Left lung (tissue), 10 donors: ENCODE results near the gene PAK2. TPM values are rescaled to one million over a fixed set of nuclear protein-coding genes. Genes with fewer than 3 reads are reported as not detected.

ENCODE experiments used
- ATAC-seq: fragments of 200-7000 bp; cut with Tn5 transposase; one replicate; pipeline ENCODE4 v1.9.1; 2020; ENCODE audit warnings: moderate library complexity
- DNase-seq, 4 donors: peaks; one replicate each; pipeline ENCODE4 v3.0.0-alpha.2; 2013 to 2020
- H3K27ac ChIP-seq, 2 donors: fragments of 200-600 bp; sonication (generic) in 1 of 2; one replicate each; pipeline versions ENCODE4 v1.5.0 to v1.8.0; 2020 to 2021
- H3K27me3 ChIP-seq, 2 donors: fragments of 200-600 bp; sonication (generic) in 1 of 2; one replicate each; pipeline versions ENCODE4 v1.5.0 to v1.8.0; 2020 to 2021
- H3K36me3 ChIP-seq, 2 donors: fragments of 200-600 bp; sonication (generic) in 1 of 2; one replicate each; pipeline versions ENCODE4 v1.5.0 to v1.8.0; 2020 to 2021
- H3K4me1 ChIP-seq, 2 donors: fragments of 200-600 bp; one replicate each; pipeline ENCODE4 v1.8.0; 2021
- H3K4me3 ChIP-seq, 2 donors: fragments of 200-600 bp; sonication (generic) in 1 of 2; one replicate each; pipeline versions ENCODE4 v1.5.0 to v1.8.0; 2020 to 2021; ENCODE audit warnings: mild to moderate bottlenecking in 1 of 2
- H3K9me3 ChIP-seq, 2 donors: fragments of 200-600 bp; sonication (generic) in 1 of 2; one replicate each; pipeline versions ENCODE4 v1.5.0 to v1.8.0; 2020 to 2021
- CTCF ChIP-seq, 2 donors: fragments of 200-600 bp; sonication (generic) in 1 of 2; IDR thresholded peaks; one replicate each; pipeline versions ENCODE4 v1.5.0 to v1.8.0; 2021; ENCODE audit warnings: antibody characterized with exemption in 2 of 2
- intact Hi-C, 2 donors: fragments of 100-400 bp; cut with DNase I; formaldehyde crosslinking; loops; one replicate each; pipeline versions ENCODE4 v1.11.2 to v1.14.2; 2022
- polyA plus RNA-seq, 6 donors: library from polyadenylated mRNA; unstranded; fragments of 120-200 nt; gene quantifications; one replicate each; pipeline ENCODE4 v1.2.1, GENCODE V29; 2013; ENCODE audit not compliant: insufficient read length in 6 of 6
- total RNA-seq, 2 donors: library from RNA; stranded (reverse); fragmentation: NEBNext Ultra II Directional; extraction: Animal tissue kit (Norgen Biotek cat#: 25700); gene quantifications; one replicate each; pipeline ENCODE4 v1.2.1, GENCODE V29; 2021
- donor health status: DM: no; HTN: yes; CAD: no.
- donor health status: DM: no; HTN: no; CAD: no.

The PAK2 gene
- total and polyA plus RNA-seq, 8 donors = 62.8 to 87.1 (median 76.9) TPM

- Histone ChIP-seq H3K36me3 (peaks cover 0 to 19% of the 10 kb centered on the region in 2 donors), H3K4me3 (no peak overlapping the region), H3K9me3 (peaks cover 0 to 18% of the 10 kb centered on the region in 2 donors), H3K27ac (no peak overlapping the region), H3K27me3 (no peaks in the 10 kb centered on the region), H3K4me1 (peaks cover 0 to 32% of the 10 kb centered on the region in 2 donors)
- TF ChIP-seq CTCF (IDR thresholded peaks at IDR 0.05) = no peak
- ATAC-seq (peak; percentile 32), DNase-seq (no peak)
- intact Hi-C loops = no loop called here
These were observed 18.5 kb downstream of the PAK2 start for GRCh38 chr3:196757876-196758739.

- Histone ChIP-seq H3K36me3 (peaks cover 0 to 7% of the 10 kb centered on the region in 2 donors), H3K4me3 (no peak overlapping the region), H3K9me3 (no peaks in the 10 kb centered on the region), H3K4me1 (peaks cover 0 to 1% of the 10 kb centered on the region in 2 donors), H3K27me3 (no peaks in the 10 kb centered on the region), H3K27ac (no peak overlapping the region)
- intact Hi-C loops = no loop called here
- DNase-seq (no peak), ATAC-seq (no peak)
- no peak for TF ChIP-seq CTCF (IDR thresholded peaks at IDR 0.05)
These were observed 23.5 kb downstream of the PAK2 start for GRCh38 chr3:196763179-196763578.

GRCh38 chr3:196765454-196765853 is 25.8 kb downstream of the PAK2 start:
- intact Hi-C loops = no loop called here
- DNase-seq (no peak), ATAC-seq (no peak)
- H3K4me3 ChIP-seq = no peak overlapping the region
- no peak for TF ChIP-seq CTCF (IDR thresholded peaks at IDR 0.05)
- peaks cover 0 to 14% of the 10 kb centered on the region in 2 donors for H3K36me3 ChIP-seq
- H3K27me3 ChIP-seq = no peaks in the 10 kb centered on the region
- no peaks in the 10 kb centered on the region for H3K9me3 ChIP-seq
- no peaks in the 10 kb centered on the region for H3K4me1 ChIP-seq
- H3K27ac ChIP-seq = no peak overlapping the region

GRCh38 chr3:196771067-196771466 is 31.4 kb downstream of the PAK2 start:
- H3K4me3 ChIP-seq = no peak overlapping the region
- ATAC-seq (no peak), DNase-seq (no peak)
- peaks cover 0 to 37% of the 10 kb centered on the region in 2 donors for H3K4me1 ChIP-seq
- peaks cover 0 to 10% of the 10 kb centered on the region in 2 donors for H3K36me3 ChIP-seq
- H3K9me3 ChIP-seq = no peaks in the 10 kb centered on the region
- no peak overlapping the region for H3K27ac ChIP-seq
- no peaks in the 10 kb centered on the region for H3K27me3 ChIP-seq
- intact Hi-C loops = no loop called here
- TF ChIP-seq CTCF (IDR thresholded peaks at IDR 0.05) = no peak

- ATAC-seq (no peak), DNase-seq (no peak)
- no peak overlapping the region for H3K27ac ChIP-seq
- H3K36me3 ChIP-seq = peaks cover 0 to 8% of the 10 kb centered on the region in 2 donors
- no peak overlapping the region for H3K4me3 ChIP-seq
- H3K27me3 ChIP-seq = no peaks in the 10 kb centered on the region
- intact Hi-C loops = no loop called here
- H3K9me3 ChIP-seq = no peaks in the 10 kb centered on the region
- peaks cover 0 to 37% of the 10 kb centered on the region in 2 donors for H3K4me1 ChIP-seq
- no peak for TF ChIP-seq CTCF (IDR thresholded peaks at IDR 0.05)
These were observed 32.4 kb downstream of the PAK2 start for GRCh38 chr3:196772102-196772501.
